Neural cell (in vitro differentiated cells): Measurements from ENCODE around the gene CHTF8. TPM values are rescaled to one million over a fixed set of nuclear protein-coding genes. Genes with fewer than 3 reads are reported as not detected.

ENCODE experiments used
- H2AFZ ChIP-seq: fragments of 200-600, 300-800 bp; sonication (generic), shearing (Covaris generic); 2 replicates; pipeline ENCODE4 v1.6.0; 2014; ENCODE audit warnings: low read depth, mild to moderate bottlenecking, antibody characterized with exemption, low read length, moderate library complexity
- H3F3A ChIP-seq: fragments of 200-600 bp; shearing (Covaris generic); 2 replicates; pipeline ENCODE4 v1.6.1; 2016; ENCODE audit warnings: mild to moderate bottlenecking, moderate library complexity, mixed read lengths, antibody characterized with exemption, low read length; ENCODE audit not compliant: insufficient read depth, poor library complexity, severe bottlenecking
- H3K27ac ChIP-seq: fragments of 200-600, 300-800 bp; sonication (generic), shearing (Covaris generic); 2 replicates; pipeline ENCODE4 v1.5.1; 2014; ENCODE audit warnings: mild to moderate bottlenecking, low read length, moderate library complexity
- H3K27me3 ChIP-seq: fragments of 300-800, 200-600 bp; sonication (generic), shearing (Covaris generic); 2 replicates; pipeline ENCODE4 v1.6.0; 2014; ENCODE audit warnings: mild to moderate bottlenecking, low read depth, low read length, moderate library complexity; ENCODE audit not compliant: insufficient read depth
- H3K36me3 ChIP-seq: fragments of 300-800, 200-600 bp; sonication (generic), shearing (Covaris generic); 2 replicates; pipeline ENCODE4 v1.5.1; 2014; ENCODE audit warnings: mild to moderate bottlenecking, antibody characterized with exemption, low read length, moderate library complexity; ENCODE audit not compliant: insufficient read depth
- H3K4me2 ChIP-seq: fragments of 300-800, 200-600 bp; sonication (generic), shearing (Covaris generic); 2 replicates; pipeline ENCODE4 v1.6.0; 2014; ENCODE audit warnings: mild to moderate bottlenecking, low read length
- H3K4me3 ChIP-seq: fragments of 300-800, 200-600 bp; sonication (generic), shearing (Covaris generic); 2 replicates; pipeline ENCODE4 v1.5.1; 2014; ENCODE audit warnings: mild to moderate bottlenecking, low read length, moderate library complexity
- H3K79me2 ChIP-seq: fragments of 200-600 bp; shearing (Covaris generic); replicated peaks from 2 replicates; pipeline ENCODE4 v1.6.0; 2014; ENCODE audit warnings: mild to moderate bottlenecking, low read length, moderate library complexity; ENCODE audit not compliant: insufficient read depth
- H3K9ac ChIP-seq: fragments of 300-800, 200-600 bp; sonication (generic), shearing (Covaris generic); 2 replicates; pipeline ENCODE4 v1.6.1; 2016; ENCODE audit warnings: mild to moderate bottlenecking, low read length, mixed read lengths
- H3K9me2 ChIP-seq: fragments of 200-600 bp; shearing (Covaris generic); 2 replicates; pipeline ENCODE4 v1.6.1; 2016; ENCODE audit warnings: mild to moderate bottlenecking, low read length, mixed read lengths; ENCODE audit not compliant: insufficient read depth
- H3K9me3 ChIP-seq: fragments of 200-600, 300-800 bp; sonication (generic), shearing (Covaris generic); 2 replicates; pipeline ENCODE4 v1.6.1; 2016; ENCODE audit warnings: mild to moderate bottlenecking, mixed run types, low read length, moderate library complexity, mixed read lengths
- H4K20me1 ChIP-seq: fragments of 200-600 bp; shearing (Covaris generic); 2 replicates; pipeline ENCODE4 v1.6.1; 2016; ENCODE audit warnings: mild to moderate bottlenecking, mixed run types; ENCODE audit not compliant: insufficient read depth
- EP300 ChIP-seq: fragments of 450-650 bp; conservative IDR thresholded peaks from 2 replicates; pipeline ENCODE4 v1.6.1; 2014; ENCODE audit warnings: antibody characterized with exemption, mild to moderate bottlenecking, moderate library complexity; ENCODE audit not compliant: poor library complexity, severe bottlenecking
- EZH2 ChIP-seq: fragments of 200-600, 300-800 bp; shearing (Covaris generic), sonication (generic); IDR thresholded peaks from 2 replicates; pipeline ENCODE4 v1.6.1; 2014; ENCODE audit warnings: antibody characterized with exemption, low read length, borderline replicate concordance, mild to moderate bottlenecking; ENCODE audit not compliant: insufficient read depth, poor library complexity, severe bottlenecking
- MXI1 ChIP-seq: fragments of 450-650 bp; conservative IDR thresholded peaks from 2 replicates; pipeline ENCODE4 v1.6.1; 2014; ENCODE audit warnings: antibody characterized with exemption, mild to moderate bottlenecking; ENCODE audit not compliant: poor library complexity, severe bottlenecking
- POLR2AphosphoS5 ChIP-seq: IDR thresholded peaks from 2 replicates; pipeline ENCODE4 v1.6.1; 2012
- RAD21 ChIP-seq: fragments of 450-650 bp; conservative IDR thresholded peaks from 2 replicates; pipeline ENCODE4 v1.6.1; 2014; ENCODE audit warnings: antibody characterized with exemption, mild to moderate bottlenecking, moderate library complexity
- REST ChIP-seq: IDR thresholded peaks from 2 replicates; pipeline ENCODE4 v1.6.1; 2012; ENCODE audit warnings: borderline replicate concordance
- SMC3 ChIP-seq: fragments of 450-650 bp; conservative IDR thresholded peaks from 2 replicates; pipeline ENCODE4 v1.6.1; 2014; ENCODE audit warnings: antibody characterized with exemption, mild to moderate bottlenecking, moderate library complexity; ENCODE audit not compliant: poor library complexity
- TAF1 ChIP-seq: IDR thresholded peaks from 2 replicates; pipeline ENCODE4 v1.6.1; 2012; ENCODE audit warnings: low read depth
- polyA plus RNA-seq: library from polyadenylated mRNA; depleted of rRNA; stranded (reverse); fragments of >200 nt; gene quantifications from 2 replicates; pipeline ENCODE4 v1.2.3, GENCODE V29; 2014
- TF ChIP-seq, protein P1 (sequence below): fragments of 450-650 bp; IDR thresholded peaks from 2 replicates; pipeline ENCODE4 v1.5.1; 2014; ENCODE audit warnings: antibody characterized with exemption, mild to moderate bottlenecking, moderate library complexity; ENCODE audit not compliant: poor library complexity, severe bottlenecking

CHTF8 gene
- polyA plus RNA-seq, 1 donor from 2014 or later = 109 TPM

DNA sequence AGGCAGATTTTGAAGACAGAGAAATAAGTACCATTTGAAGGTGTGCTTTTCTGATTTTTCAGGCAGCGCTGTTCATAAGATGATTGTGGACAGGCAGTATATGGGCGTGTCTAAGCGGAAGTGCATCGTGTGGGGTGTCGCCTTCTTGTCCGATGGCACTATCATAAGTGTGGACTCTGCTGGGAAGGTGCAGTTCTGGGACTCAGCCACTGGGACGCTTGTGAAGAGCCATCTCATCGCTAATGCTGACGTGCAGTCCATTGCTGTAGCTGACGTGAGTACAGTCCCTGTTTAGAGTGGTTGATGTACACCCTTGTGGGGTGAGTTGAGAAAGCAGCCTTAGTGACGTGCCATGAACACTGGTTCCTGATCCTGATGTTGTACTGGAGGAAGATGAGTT lies 10.7 kb upstream of the CHTF8 start:
- no peak overlapping the region for H3K9ac ChIP-seq
- TF ChIP-seq POLR2AphosphoS5 (no peak), EP300 (no peak), REST (no peak), EZH2 (no peak), TAF1 (no peak), SMC3 (no peak), MXI1 (no peak)
- TF ChIP-seq, protein P1, sequence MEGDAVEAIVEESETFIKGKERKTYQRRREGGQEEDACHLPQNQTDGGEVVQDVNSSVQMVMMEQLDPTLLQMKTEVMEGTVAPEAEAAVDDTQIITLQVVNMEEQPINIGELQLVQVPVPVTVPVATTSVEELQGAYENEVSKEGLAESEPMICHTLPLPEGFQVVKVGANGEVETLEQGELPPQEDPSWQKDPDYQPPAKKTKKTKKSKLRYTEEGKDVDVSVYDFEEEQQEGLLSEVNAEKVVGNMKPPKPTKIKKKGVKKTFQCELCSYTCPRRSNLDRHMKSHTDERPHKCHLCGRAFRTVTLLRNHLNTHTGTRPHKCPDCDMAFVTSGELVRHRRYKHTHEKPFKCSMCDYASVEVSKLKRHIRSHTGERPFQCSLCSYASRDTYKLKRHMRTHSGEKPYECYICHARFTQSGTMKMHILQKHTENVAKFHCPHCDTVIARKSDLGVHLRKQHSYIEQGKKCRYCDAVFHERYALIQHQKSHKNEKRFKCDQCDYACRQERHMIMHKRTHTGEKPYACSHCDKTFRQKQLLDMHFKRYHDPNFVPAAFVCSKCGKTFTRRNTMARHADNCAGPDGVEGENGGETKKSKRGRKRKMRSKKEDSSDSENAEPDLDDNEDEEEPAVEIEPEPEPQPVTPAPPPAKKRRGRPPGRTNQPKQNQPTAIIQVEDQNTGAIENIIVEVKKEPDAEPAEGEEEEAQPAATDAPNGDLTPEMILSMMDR = no peak
- H3F3A ChIP-seq = no peaks in the 10 kb centered on the region
- no peak overlapping the region for H2AFZ ChIP-seq
- H3K27me3 ChIP-seq = no peaks in the 10 kb centered on the region
- peaks cover 3% of the 10 kb centered on the region for H3K36me3 ChIP-seq
- H3K9me2 ChIP-seq = no peaks in the 10 kb centered on the region
- no peak overlapping the region for H3K4me2 ChIP-seq
- no peak overlapping the region for H3K27ac ChIP-seq
- no peaks in the 10 kb centered on the region for H3K79me2 ChIP-seq
- no peak overlapping the region for H3K4me3 ChIP-seq
- H3K9me3 ChIP-seq = no peaks in the 10 kb centered on the region
- no peaks in the 10 kb centered on the region for H4K20me1 ChIP-seq

DNA sequence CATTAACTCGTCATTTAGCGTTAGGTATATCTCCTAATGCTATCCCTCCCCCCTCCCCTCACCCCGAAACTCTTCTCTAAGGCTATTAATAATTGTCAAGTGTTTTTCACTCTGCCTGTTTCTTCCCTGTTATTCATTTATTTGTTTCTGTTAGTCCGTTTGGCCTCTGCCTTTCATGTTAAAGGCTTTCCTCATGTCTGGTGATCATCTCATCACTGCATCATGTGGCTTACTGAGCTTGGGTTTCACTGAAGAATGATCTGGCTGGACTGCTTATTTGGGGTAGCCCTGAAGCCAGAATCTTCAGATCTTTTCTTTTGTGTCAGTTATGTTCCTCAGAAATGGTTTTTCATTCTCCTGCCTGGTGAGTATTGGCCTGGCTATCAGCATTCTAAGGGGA lies 9.5 kb upstream of the CHTF8 start:
- no peak for TF ChIP-seq RAD21
- TF ChIP-seq TAF1 = no peak
- no peak for TF ChIP-seq POLR2AphosphoS5
- no peak for TF ChIP-seq MXI1
- TF ChIP-seq EP300 = no peak
- no peak for TF ChIP-seq SMC3
- TF ChIP-seq EZH2 = no peak
- Histone ChIP-seq H3K36me3 (peaks cover 3% of the 10 kb centered on the region), H3K9ac (no peak overlapping the region), H3K4me2 (no peak overlapping the region), H3K9me3 (no peaks in the 10 kb centered on the region), H3K9me2 (no peaks in the 10 kb centered on the region), H3K79me2 (peaks cover 2% of the 10 kb centered on the region), H3K27ac (no peak overlapping the region), H3K4me3 (no peak overlapping the region), H3F3A (no peaks in the 10 kb centered on the region), H2AFZ (no peak overlapping the region), H3K27me3 (no peaks in the 10 kb centered on the region), H4K20me1 (no peaks in the 10 kb centered on the region)
